ENCODE data around the gene MACROD1. TPM values are rescaled to one million over a fixed set of nuclear protein-coding genes. Genes with fewer than 3 reads are reported as not detected.
"Not testable (repeated sequence)": the region's sequence is repeated elsewhere in the genome, so short reads cannot be mapped to it uniquely, and the experiment has no call there.

MACROD1 gene
- total and polyA plus RNA-seq, 2 experiments from 2014 or later: 21.2 to 29.8 TPM

GRCh38 chr11:64048042-64048854, 117.7 kb downstream of the MACROD1 start:
- 90% methylated on average over 18 of the region's 19 CpGs for WGBS (ENCODE audit: low lambda C conversion rate, missing lambda C conversion rate)
- Histone ChIP-seq H3K27me3 (no peaks in the 10 kb centered on the region), H3K9me3 (ENCODE audit: low read depth) (no peaks in the 10 kb centered on the region), H3K36me3 (replicated peaks; ENCODE audit: insufficient read depth, low read depth) (no peaks in the 10 kb centered on the region), H4K20me1 (ENCODE audit: insufficient read depth, poor library complexity, severe bottlenecking) (no peaks in the 10 kb centered on the region), H3K9me2 (replicated peaks; ENCODE audit: insufficient read depth) (no peaks in the 10 kb centered on the region), H2AFZ (no peak overlapping the region), H3K4me1 (ENCODE audit: insufficient read depth) (no peaks in the 10 kb centered on the region), H3K4me2 (no peak overlapping the region), H3K27ac (no peak overlapping the region), H3K4me3 (no peak overlapping the region), H3K79me2 (no peaks in the 10 kb centered on the region)
- DNase-seq (ENCODE audit: low spot score): no peak
- TF ChIP-seq EZH2 (IDR thresholded peaks at IDR 0.05; ENCODE audit: borderline replicate concordance) (no peak), CTCF (IDR thresholded peaks at IDR 0.05; ENCODE audit: poor library complexity) (no peak), EZH2phosphoT487 (IDR thresholded peaks at IDR 0.05; ENCODE audit: low read depth, severe bottlenecking, unreplicated experiment) (no peak)

DNA sequence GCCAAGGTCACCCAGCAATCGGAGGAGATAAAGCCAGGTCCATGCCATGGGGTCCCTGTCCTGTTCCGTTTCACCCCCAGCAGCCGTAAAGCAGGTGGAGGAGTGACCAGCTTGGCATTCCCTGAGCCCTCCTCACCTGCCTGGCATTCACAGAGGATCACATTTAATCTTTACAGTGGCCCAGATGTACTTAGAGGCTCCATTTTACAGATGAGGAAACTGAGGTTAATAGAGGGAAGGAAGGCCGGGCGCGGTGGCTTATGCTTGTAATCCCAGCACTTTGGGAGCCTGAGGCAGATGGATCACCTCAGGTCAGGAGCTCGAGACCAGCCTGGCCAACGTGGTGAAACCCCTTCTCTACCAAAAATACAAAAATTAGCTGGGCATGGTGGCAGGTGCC, 118.5 kb downstream of the MACROD1 start:
- WGBS (ENCODE audit: low lambda C conversion rate, missing lambda C conversion rate): 96% methylated on average over 8 of the region's 8 CpGs
- H4K20me1 ChIP-seq (ENCODE audit: insufficient read depth, poor library complexity, severe bottlenecking); H3K9me3 ChIP-seq (ENCODE audit: low read depth); H3K9me2 ChIP-seq (replicated peaks; ENCODE audit: insufficient read depth); H3K27me3 ChIP-seq; H3K27ac ChIP-seq; H3K4me2 ChIP-seq; H3K36me3 ChIP-seq (replicated peaks; ENCODE audit: insufficient read depth, low read depth); H3K4me1 ChIP-seq (ENCODE audit: insufficient read depth); DNase-seq (ENCODE audit: low spot score); H2AFZ ChIP-seq; H3K79me2 ChIP-seq; H3K4me3 ChIP-seq: not testable (repeated sequence)

- H2AFZ ChIP-seq: no peak overlapping the region
- whole genome bisulfite sequencing (ENCODE audit: low lambda C conversion rate, missing lambda C conversion rate): 98% methylated on average over 2 of the region's 2 CpGs
- H3K9me2 ChIP-seq (replicated peaks; ENCODE audit: insufficient read depth): no peaks in the 10 kb centered on the region
- H3K27me3 ChIP-seq: no peaks in the 10 kb centered on the region
- H3K4me3 ChIP-seq: no peak overlapping the region
- H3K4me1 ChIP-seq (ENCODE audit: insufficient read depth): no peaks in the 10 kb centered on the region
- no peaks in the 10 kb centered on the region for H3K36me3 ChIP-seq (replicated peaks; ENCODE audit: insufficient read depth, low read depth)
- H3K27ac ChIP-seq: no peak overlapping the region
- no peaks in the 10 kb centered on the region for H3K9me3 ChIP-seq (ENCODE audit: low read depth)
- no peak overlapping the region for H3K4me2 ChIP-seq
- H3K79me2 ChIP-seq: no peaks in the 10 kb centered on the region
- DNase-seq (ENCODE audit: low spot score): no peak
- H4K20me1 ChIP-seq (ENCODE audit: insufficient read depth, poor library complexity, severe bottlenecking): no peaks in the 10 kb centered on the region
- no peak for TF ChIP-seq CTCF (IDR thresholded peaks at IDR 0.05; ENCODE audit: poor library complexity)
- no peak for TF ChIP-seq EZH2phosphoT487 (IDR thresholded peaks at IDR 0.05; ENCODE audit: low read depth, severe bottlenecking, unreplicated experiment)
- TF ChIP-seq EZH2 (IDR thresholded peaks at IDR 0.05; ENCODE audit: borderline replicate concordance): no peak
These were observed 120.2 kb downstream of the MACROD1 start for GRCh38 chr11:64045700-64046099.

GRCh38 chr11:64044730-64045393, 121.1 kb downstream of the MACROD1 start:
- no peak overlapping the region for H3K4me2 ChIP-seq
- H3K27ac ChIP-seq: no peak overlapping the region
- no peak overlapping the region for H3K4me3 ChIP-seq
- H4K20me1 ChIP-seq (ENCODE audit: insufficient read depth, poor library complexity, severe bottlenecking): no peaks in the 10 kb centered on the region
- no peaks in the 10 kb centered on the region for H3K4me1 ChIP-seq (ENCODE audit: insufficient read depth)
- no peak for TF ChIP-seq EZH2phosphoT487 (IDR thresholded peaks at IDR 0.05; ENCODE audit: low read depth, severe bottlenecking, unreplicated experiment)
- no peaks in the 10 kb centered on the region for H3K9me2 ChIP-seq (replicated peaks; ENCODE audit: insufficient read depth)
- WGBS (ENCODE audit: low lambda C conversion rate, missing lambda C conversion rate): 76% methylated on average over 11 of the region's 18 CpGs
- no peaks in the 10 kb centered on the region for H3K9me3 ChIP-seq (ENCODE audit: low read depth)
- no peaks in the 10 kb centered on the region for H3K79me2 ChIP-seq
- H3K36me3 ChIP-seq (replicated peaks; ENCODE audit: insufficient read depth, low read depth): no peaks in the 10 kb centered on the region
- H2AFZ ChIP-seq: no peak overlapping the region
- no peak for DNase-seq (ENCODE audit: low spot score)
- no peaks in the 10 kb centered on the region for H3K27me3 ChIP-seq

All from hepatocyte (in vitro differentiated cells).